SJCRH30 (cell line): ENCODE data around the gene CDH20. TPM values are rescaled to one million over a fixed set of nuclear protein-coding genes. Genes with fewer than 3 reads are reported as not detected.

Experiments
- DNase-seq, 2 experiments: peaks; one replicate each; pipeline ENCODE4 v3.0.0-alpha.2; 2015 to 2020
- H3K27ac ChIP-seq: fragments of 250-450 bp; sonication (Bioruptor Pico); 2 replicates; pipeline ENCODE4 v1.5.1; 2020; ENCODE audit warnings: mild to moderate bottlenecking, moderate library complexity
- H3K27me3 ChIP-seq: fragments of 250-450 bp; sonication (Bioruptor Pico); 2 replicates; pipeline ENCODE4 v1.5.1; 2020; ENCODE audit warnings: mild to moderate bottlenecking, moderate library complexity
- H3K36me3 ChIP-seq: fragments of 250-450 bp; sonication (Bioruptor Pico); 2 replicates; pipeline ENCODE4 v1.5.1; 2020; ENCODE audit warnings: mild to moderate bottlenecking, moderate library complexity
- H3K4me1 ChIP-seq: fragments of 250-450 bp; sonication (Bioruptor Pico); 2 replicates; pipeline ENCODE4 v1.5.1; 2020; ENCODE audit warnings: mild to moderate bottlenecking, moderate library complexity
- H3K4me3 ChIP-seq: fragments of 250-450 bp; sonication (Bioruptor Pico); 2 replicates; pipeline ENCODE4 v1.5.1; 2020; ENCODE audit warnings: mild to moderate bottlenecking, moderate library complexity
- H3K9me3 ChIP-seq: fragments of 250-450 bp; sonication (Bioruptor Pico); replicated peaks from 2 replicates; pipeline ENCODE4 v1.5.1; 2020; ENCODE audit warnings: mild to moderate bottlenecking, moderate library complexity
- total RNA-seq: library from RNA; depleted of rRNA; stranded (reverse); fragments of >200 nt; shearing (Covaris generic); gene quantifications from 2 replicates; pipeline ENCODE4 v1.2.3, GENCODE V29; 2014; rRNA removed

Gene CDH20
- not detected in 2 replicates for total RNA-seq

DNA sequence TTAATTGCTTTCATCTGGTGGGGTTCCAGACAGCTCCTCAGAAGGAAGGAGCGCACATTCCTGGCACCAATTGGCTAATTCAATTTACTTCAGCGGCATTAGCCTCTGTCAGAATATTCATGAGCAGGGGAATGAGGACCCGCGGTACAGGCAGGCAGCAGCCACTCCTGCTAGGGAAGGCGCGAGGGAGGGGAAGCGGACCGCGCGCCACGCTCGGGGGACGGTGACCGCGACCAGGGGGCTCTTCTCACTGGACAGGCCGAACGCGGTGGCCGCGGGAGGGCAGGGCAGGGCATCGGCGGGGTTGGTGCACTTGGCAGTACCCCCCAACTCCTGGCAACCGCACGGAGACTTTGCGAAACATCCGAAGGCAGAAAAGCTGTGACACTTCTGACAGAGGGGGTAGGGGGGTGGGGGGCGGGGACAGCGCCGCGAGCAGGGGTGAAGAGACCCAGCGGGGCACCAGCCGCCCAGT is at the start of gene CDH20:
Gene CDH20, plus strand, starts transcription at position 160 of the 475 bp plus-strand sequence.
- Histone ChIP-seq H3K4me3 (no peak within 1 kb of the TSS), H3K27ac (no peak within 1 kb of the TSS), H3K36me3 (no peaks in the 10 kb centered on the region), H3K4me1 (no peaks in the 10 kb centered on the region), H3K9me3 (no peaks in the 10 kb centered on the region), H3K27me3 (no peaks in the 10 kb centered on the region)
- DNase-seq: no peak

DNA sequence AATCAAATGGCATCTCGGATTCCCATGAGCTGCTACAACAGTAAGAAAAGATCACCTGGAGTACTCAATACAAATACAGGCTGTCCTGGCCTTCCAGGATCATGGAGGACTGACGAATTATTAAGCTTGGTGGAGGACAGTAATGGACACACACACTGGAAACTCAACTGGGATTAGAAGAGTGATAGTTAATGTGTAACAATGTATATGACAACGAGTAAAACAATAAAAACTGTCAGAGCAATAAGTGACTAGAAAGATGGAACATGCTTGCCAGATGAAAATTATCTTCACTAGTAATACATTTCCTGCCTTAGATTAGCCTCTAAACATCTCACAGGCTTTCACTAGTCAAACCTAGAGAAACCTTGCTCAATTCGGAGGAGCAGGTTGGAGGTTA is 49.2 kb upstream of the CDH20 start:
- Histone ChIP-seq H3K4me3 (no peak overlapping the region), H3K4me1 (no peaks in the 10 kb centered on the region), H3K27me3 (no peaks in the 10 kb centered on the region), H3K27ac (no peak overlapping the region), H3K9me3 (no peaks in the 10 kb centered on the region), H3K36me3 (no peaks in the 10 kb centered on the region)
- no peak for DNase-seq

DNA sequence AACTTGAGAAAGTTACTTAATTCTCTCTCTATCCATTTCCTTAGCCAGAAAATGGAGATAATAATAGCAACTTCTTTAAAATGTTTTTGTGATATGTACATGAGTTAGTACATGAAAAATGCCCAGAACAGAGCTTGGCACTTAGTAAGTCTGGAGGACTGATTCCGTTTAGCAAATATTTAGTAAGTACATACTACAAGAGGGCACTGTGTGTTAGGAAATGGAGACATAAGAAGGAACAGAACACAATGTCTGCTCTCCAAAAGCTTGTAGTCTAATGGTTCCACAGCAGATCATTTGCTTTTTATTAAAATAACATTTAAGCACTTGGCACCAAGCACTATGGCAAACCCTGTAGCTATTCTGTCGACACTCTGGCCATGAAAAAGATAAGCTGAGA is 47.5 kb upstream of the CDH20 start:
- H3K4me1 ChIP-seq: no peaks in the 10 kb centered on the region
- no peak overlapping the region for H3K4me3 ChIP-seq
- DNase-seq: no peak
- no peaks in the 10 kb centered on the region for H3K9me3 ChIP-seq
- H3K27me3 ChIP-seq: no peaks in the 10 kb centered on the region
- no peak overlapping the region for H3K27ac ChIP-seq
- no peaks in the 10 kb centered on the region for H3K36me3 ChIP-seq

DNA sequence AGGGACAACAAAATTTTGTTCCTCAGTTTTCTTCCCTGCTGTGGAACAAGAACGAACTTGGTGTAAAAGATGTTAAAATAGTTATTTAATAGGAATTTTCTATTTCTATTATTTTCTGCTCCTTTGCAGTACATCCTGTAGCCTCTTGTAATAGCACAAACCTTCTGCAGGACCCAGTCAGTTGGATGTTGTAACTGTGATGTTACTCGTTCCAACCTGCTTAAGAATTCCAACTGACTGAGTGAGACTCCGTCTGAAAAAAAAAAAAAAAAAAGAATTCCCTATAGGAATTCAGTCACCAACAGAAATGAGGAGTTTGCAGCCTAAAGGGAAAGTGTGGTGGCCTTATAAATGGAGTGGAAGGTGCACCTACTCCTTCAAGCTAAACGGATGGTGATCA is 46.4 kb upstream of the CDH20 start:
- Histone ChIP-seq H3K4me1 (no peaks in the 10 kb centered on the region), H3K27ac (no peak overlapping the region), H3K9me3 (no peaks in the 10 kb centered on the region), H3K4me3 (no peak overlapping the region), H3K27me3 (no peaks in the 10 kb centered on the region), H3K36me3 (no peaks in the 10 kb centered on the region)
- no peak for DNase-seq

DNA sequence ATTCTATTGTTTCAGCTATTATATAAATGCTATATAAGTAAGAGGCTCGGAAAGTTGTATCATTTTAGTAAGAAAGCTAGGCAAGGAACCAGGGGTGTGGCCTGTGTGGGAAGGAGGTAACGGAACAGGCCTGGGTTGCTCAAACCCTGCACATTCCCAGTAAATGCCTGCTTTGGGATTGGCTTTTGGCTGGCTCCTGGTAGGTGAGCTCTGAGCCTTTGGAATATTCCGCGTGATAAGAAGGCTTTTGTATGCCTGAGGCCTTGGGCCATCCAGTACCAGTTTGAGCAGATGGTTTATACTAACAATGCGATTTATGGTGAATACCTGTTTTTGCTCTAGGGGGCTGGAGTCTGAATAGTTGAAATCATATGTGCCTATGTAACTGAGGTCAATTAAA is 42.6 kb upstream of the CDH20 start:
- H3K4me1 ChIP-seq: no peaks in the 10 kb centered on the region

DNA sequence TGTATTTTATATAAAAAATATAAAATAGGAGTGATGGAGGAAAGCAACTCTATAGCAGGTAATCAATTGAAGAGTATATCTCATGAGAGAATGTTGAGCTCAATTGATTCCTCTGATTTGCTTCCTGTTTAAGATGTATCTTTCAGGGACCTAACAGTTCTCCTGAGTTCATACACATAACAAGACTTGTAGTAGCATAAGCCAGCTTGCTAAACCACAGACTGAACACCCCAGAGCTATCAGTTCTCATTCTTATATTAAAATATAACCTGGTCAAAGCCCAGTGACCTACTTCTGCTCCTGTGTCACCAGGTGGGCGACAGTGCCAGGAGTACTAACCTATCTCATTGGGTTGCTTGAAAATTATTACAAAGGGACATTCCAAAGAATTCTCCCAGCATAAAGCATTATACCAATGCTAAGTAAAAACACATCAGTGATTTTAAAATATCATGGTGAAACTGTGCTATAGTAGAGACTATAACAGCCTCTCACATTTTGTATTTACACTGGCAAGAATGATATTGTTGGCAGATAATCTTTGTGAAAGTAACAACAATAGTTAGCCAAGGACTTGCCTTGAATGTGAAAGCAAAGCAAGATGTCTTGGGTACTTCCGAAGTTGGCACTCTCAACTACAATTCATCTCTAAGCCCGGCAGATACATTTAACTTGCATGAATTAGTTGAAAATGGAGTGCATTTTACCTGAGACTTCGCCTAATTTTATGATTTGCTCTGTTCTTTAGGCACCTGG is 40.8 kb upstream of the CDH20 start:
- H3K4me3 ChIP-seq: no peak overlapping the region
- no peak for DNase-seq
- H3K27me3 ChIP-seq: no peaks in the 10 kb centered on the region
- no peaks in the 10 kb centered on the region for H3K9me3 ChIP-seq
- no peaks in the 10 kb centered on the region for H3K36me3 ChIP-seq
- no peak overlapping the region for H3K27ac ChIP-seq
- H3K4me1 ChIP-seq: no peaks in the 10 kb centered on the region

More for the DNA sequence above, 42.6 kb upstream of the CDH20 start:
- Histone ChIP-seq H3K4me3 (no peak overlapping the region), H3K27ac (no peak overlapping the region), H3K36me3 (no peaks in the 10 kb centered on the region), H3K27me3 (no peaks in the 10 kb centered on the region), H3K9me3 (no peaks in the 10 kb centered on the region)
- no peak for DNase-seq

DNA sequence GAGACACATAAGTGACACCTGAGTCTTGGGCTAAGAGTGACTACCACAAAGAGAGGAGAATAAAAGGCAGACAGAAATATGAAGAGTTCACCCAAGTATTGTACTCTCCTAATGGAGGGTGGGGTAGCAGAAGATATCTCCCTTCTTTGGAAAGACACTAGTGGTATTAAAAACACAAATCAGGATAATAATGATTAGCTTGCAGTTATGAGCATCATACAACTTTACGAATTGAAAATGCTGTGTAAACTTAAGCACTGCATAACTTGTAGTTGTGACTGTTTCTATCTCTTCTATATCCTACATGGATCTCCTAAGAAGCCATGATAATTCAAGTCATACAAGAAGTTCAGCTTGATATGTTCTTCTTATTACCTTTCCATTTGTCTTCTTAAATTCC is 38.1 kb upstream of the CDH20 start:
- Histone ChIP-seq H3K27ac (no peak overlapping the region), H3K36me3 (no peaks in the 10 kb centered on the region), H3K9me3 (no peaks in the 10 kb centered on the region), H3K27me3 (no peaks in the 10 kb centered on the region), H3K4me1 (no peaks in the 10 kb centered on the region), H3K4me3 (no peak overlapping the region)
- no peak for DNase-seq

DNA sequence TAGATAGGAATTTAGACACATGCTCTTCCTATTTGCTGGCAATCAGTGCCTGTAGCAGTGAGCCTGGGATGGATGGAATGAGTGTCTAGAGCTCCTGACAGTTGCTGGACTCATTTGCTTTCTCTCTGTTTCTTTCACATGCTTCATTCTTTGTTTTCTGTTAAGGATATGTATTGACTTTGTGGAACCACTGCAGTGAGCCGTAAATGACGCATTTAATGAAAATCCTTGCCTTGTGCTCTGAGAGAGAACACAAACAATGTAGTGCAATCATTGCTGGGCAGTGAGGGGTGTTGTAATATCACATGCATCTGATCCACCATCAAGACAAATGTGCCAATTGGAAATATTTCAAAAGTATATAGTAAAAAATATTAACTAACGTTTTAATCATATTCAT is 25.2 kb upstream of the CDH20 start:
- H3K4me1 ChIP-seq: no peaks in the 10 kb centered on the region
- no peak overlapping the region for H3K27ac ChIP-seq
- H3K9me3 ChIP-seq: no peaks in the 10 kb centered on the region
- DNase-seq: no peak
- no peaks in the 10 kb centered on the region for H3K36me3 ChIP-seq
- H3K27me3 ChIP-seq: no peaks in the 10 kb centered on the region
- H3K4me3 ChIP-seq: no peak overlapping the region

DNA sequence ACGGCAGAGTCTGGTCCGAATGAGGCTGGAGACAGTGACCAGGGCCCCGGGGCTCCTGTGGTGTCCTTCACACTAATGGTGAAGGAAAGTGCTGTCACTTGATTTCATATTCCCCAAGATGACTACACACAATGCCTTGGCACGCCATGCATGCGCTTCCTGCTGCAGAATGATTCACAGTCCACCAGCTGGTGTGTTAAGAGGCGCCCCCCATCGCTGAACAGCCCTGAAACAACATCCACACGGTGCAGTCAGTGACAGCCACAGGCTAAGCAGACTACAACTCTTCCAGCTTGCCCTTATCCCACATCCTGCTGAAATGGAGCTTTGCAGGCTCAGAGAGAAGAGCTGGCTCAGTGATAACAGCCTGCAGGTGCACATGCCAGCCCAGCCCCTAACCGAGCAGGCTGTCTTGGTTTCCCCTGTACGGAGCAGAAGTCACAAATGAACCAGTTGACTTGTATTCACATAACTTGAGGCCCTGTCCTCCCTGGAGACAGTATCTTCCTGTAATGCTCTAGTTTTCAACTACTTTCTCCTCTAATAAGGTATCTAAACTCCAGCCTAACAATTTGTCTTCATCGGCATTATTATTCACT is 24.3 kb upstream of the CDH20 start:
- no peaks in the 10 kb centered on the region for H3K27me3 ChIP-seq
- no peaks in the 10 kb centered on the region for H3K36me3 ChIP-seq
- no peaks in the 10 kb centered on the region for H3K9me3 ChIP-seq
- H3K4me3 ChIP-seq: no peak overlapping the region
- no peak overlapping the region for H3K27ac ChIP-seq
- DNase-seq: no peak
- no peaks in the 10 kb centered on the region for H3K4me1 ChIP-seq

DNA sequence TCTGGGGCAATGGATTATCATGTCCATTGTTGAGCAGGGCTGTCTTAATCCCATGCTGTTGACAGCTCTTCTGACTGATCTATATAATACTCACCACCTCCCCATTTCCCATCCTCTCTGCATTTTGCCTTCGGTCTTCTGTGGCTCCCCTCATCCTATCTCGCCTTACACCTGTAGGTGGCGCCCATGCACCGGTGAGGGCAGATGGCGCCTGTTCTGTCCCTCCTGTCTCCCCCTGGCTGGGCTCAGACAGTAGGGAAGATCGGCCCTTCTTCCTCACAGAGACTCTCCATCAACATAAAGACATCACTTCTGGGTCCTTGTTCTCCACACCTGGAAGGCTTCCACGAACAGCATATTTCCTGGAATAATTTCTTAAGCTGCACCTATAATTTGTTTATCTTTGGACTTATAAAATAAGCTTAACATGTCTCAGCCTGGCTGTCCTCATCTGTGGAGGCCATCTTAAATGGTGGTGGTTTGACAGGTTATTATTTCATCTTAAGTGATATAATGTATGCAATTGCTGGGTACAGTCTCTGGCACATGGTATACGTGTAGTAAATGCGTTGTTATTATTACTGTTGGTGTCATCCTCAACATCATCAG is 10.9 kb upstream of the CDH20 start:
- no peak overlapping the region for H3K27ac ChIP-seq
- H3K27me3 ChIP-seq: no peaks in the 10 kb centered on the region
- no peaks in the 10 kb centered on the region for H3K36me3 ChIP-seq
- no peaks in the 10 kb centered on the region for H3K9me3 ChIP-seq
- peak; percentile 51 to 77 for DNase-seq
- H3K4me1 ChIP-seq: no peaks in the 10 kb centered on the region
- H3K4me3 ChIP-seq: no peak overlapping the region

DNA sequence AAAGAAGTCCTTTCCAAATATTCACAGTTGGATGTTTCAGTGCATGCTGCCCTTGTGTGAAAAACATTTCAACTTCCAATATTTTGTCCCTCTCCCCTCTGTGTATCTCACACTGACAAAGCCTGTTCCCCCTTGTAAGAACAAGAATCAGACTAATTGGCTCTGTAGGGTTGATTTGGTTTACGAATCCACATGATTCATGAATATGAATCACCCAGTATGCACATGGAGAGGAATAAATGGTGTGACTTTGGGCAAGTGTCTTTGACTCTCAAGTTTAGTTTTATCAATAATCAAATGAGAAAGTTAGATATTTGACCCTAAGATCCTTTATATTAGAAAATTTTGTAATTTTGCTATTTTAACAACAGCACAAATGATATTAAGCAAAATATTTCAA is 9.3 kb upstream of the CDH20 start:
- no peaks in the 10 kb centered on the region for H3K4me1 ChIP-seq
- no peak for DNase-seq
- H3K27me3 ChIP-seq: no peaks in the 10 kb centered on the region
- no peak overlapping the region for H3K4me3 ChIP-seq
- no peaks in the 10 kb centered on the region for H3K36me3 ChIP-seq
- no peaks in the 10 kb centered on the region for H3K9me3 ChIP-seq
- no peak overlapping the region for H3K27ac ChIP-seq

DNA sequence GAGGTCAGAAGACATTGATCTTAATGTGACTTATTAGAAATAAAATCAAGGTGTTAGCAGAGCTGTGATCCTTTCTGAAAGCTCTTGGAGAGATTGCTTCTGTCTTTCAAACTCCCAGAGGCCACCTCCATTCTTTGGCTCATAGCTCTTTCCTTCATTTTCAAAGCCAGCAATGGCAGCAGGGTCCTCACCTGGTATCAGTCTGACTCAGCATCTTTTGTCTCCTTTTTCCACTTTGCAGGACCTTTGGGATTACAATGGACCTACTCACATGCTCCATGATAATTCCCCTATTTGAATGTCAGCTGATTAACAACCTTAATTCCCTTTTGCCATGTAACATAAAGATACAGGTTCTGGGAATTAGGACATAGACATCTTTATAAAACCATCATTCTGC is 6.8 kb upstream of the CDH20 start:
- no peaks in the 10 kb centered on the region for H3K4me1 ChIP-seq
- no peak overlapping the region for H3K27ac ChIP-seq
- H3K27me3 ChIP-seq: no peaks in the 10 kb centered on the region
- no peak overlapping the region for H3K4me3 ChIP-seq
- H3K9me3 ChIP-seq: no peaks in the 10 kb centered on the region
- no peak for DNase-seq
- no peaks in the 10 kb centered on the region for H3K36me3 ChIP-seq

DNA sequence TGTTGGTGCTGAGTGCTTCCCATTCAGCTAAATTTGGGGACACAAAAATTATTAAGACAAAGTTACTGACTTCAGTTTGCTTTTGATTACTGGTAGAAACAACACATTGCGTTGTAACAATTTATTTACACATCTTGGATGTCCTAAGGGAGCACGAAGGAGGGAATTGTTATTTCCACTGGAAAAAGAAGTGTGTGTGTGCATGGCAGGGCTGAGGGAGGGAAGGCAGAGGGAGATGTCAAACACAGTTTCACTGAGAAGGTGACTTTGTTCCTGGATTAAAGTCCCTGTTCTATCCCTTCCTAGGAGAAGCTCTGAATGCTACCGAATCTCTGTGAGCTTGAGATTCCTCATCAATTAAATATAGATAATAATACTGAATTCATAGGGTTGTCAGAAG is 3.8 kb upstream of the CDH20 start:
- H3K27ac ChIP-seq: no peak overlapping the region
- no peak for DNase-seq

DNA sequence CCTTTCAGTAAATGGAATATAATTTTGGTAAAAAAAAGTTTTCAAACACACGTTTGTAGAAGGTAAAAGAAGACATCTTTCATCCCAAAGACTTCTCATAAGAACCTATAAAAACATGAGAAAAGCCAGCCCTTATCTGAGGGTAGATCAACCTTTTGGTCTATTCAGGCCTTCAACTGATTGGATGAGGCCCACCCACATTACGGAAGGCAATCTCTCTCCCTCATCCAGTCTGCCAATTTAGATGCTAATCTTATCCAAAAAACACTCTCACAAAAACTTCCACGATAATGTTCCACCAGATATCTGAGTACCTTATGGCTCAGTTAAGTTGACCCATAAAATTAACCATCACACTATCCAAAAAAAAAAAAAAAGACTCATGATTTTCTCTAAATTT is 2.2 kb upstream of the CDH20 start:
- no peaks in the 10 kb centered on the region for H3K36me3 ChIP-seq
- H3K27me3 ChIP-seq: no peaks in the 10 kb centered on the region
- DNase-seq: no peak
- no peak overlapping the region for H3K27ac ChIP-seq
- no peaks in the 10 kb centered on the region for H3K4me1 ChIP-seq
- no peaks in the 10 kb centered on the region for H3K9me3 ChIP-seq
- no peak overlapping the region for H3K4me3 ChIP-seq

More for the DNA sequence above, 3.8 kb upstream of the CDH20 start:
- Histone ChIP-seq H3K4me3 (no peak overlapping the region), H3K4me1 (no peaks in the 10 kb centered on the region), H3K27me3 (no peaks in the 10 kb centered on the region), H3K36me3 (no peaks in the 10 kb centered on the region), H3K9me3 (no peaks in the 10 kb centered on the region)

DNA sequence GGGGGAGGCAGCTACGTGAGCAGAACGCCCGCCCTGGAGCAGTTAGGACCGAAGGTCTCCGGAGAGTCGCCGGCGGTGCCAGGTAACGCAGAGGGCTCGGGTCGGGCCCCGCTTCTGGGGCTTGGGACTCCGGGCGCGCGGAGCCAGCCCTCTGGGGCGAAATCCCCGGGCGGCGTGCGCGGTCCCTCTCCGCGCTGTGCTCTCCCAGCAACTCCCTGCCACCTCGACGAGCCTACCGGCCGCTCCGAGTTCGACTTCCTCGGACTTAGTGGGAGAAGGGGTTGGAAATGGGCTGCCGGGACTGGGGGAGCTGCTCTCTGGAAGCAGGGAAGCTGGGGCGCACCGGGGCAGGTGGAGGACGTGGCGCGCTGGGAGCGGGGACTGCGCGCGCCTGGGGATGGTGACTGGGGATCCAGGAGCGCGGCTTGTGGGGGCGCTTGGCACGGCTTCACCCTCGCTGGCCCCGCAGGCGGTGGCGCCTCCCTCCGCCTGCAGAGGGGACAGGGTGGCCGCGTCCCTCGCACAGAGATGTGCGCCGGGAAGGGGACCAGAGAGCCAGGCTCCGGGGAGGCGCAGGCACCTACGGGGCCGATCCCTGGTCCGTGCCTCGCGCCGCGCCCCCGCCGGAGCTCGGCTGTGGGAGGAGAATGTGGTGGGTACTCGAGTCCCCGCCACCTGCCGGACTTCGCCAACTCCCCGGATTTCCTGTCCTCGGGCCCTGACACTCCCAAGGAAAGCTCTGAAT is 688 bp downstream of the CDH20 start:
- no peaks in the 10 kb centered on the region for H3K9me3 ChIP-seq
- DNase-seq: no peak
- no peaks in the 10 kb centered on the region for H3K36me3 ChIP-seq
- no peak overlapping the region for H3K27ac ChIP-seq
- H3K27me3 ChIP-seq: no peaks in the 10 kb centered on the region
- no peaks in the 10 kb centered on the region for H3K4me1 ChIP-seq
- H3K4me3 ChIP-seq: no peak overlapping the region
